ENCODE data around the gene SPRR2G. TPM values are rescaled to one million over a fixed set of nuclear protein-coding genes. Genes with fewer than 3 reads are reported as not detected.

Gene SPRR2G
- total RNA-seq, 1 experiment from 2014 or later: not detected

DNA sequence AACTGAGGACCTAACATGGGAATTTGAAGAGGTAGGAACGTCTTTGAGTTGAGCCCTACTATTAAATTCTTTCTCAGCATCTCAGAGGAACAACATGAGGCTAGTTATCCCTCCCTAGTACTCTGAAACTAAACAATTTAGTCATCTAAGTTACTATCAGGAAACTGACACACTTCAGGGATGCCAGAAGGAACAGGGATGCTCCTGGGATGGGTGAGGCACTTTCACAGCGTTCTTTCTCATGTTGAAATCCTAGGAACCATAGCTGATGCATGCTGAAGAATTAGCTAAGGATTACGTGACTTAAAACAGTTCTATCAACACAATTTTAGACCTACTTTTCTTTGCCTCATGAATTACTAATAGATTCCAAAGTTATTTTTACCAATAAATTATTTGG lies 1.8 kb upstream of the SPRR2G start:
- H3K56ac ChIP-seq (ENCODE audit: insufficient read length, low read depth, low read length): no peak overlapping the region
- no CpG with 5 or more reads among the region's 3 CpGs for WGBS (ENCODE audit: extremely low coverage, insufficient read length, low lambda C conversion rate)
- H4K8ac ChIP-seq (replicated peaks; ENCODE audit: insufficient read length, low read depth, low read length): no peak overlapping the region
- no peak overlapping the region for H2BK15ac ChIP-seq (ENCODE audit: low read depth, low read length)
- H3K4me1 Mint-ChIP-seq: no peaks in the 10 kb centered on the region
- no peak overlapping the region for H3K18ac ChIP-seq (ENCODE audit: insufficient read length, low read depth, low read length)
- peaks cover 0 to 5% (median 4%) of the 10 kb centered on the region in 3 experiments; a peak in 3 of 7 replicates for H3K36me3 Mint-ChIP-seq (ENCODE audit: insufficient read depth in 1 of 3, low read depth in 3 of 3)
- H2BK120ac ChIP-seq (ENCODE audit: low read depth, low read length, poor library complexity, severe bottlenecking): no peak overlapping the region
- H3K79me1 ChIP-seq (ENCODE audit: insufficient read depth, low read depth, low read length, poor library complexity, severe bottlenecking): no peaks in the 10 kb centered on the region
- no peak overlapping the region for H3K9ac ChIP-seq (ENCODE audit: extremely low read depth, insufficient read length, low read length)
- no peak overlapping the region for H3K27ac Mint-ChIP-seq
- no peak overlapping the region for H3K27ac ChIP-seq (ENCODE audit: insufficient read length, low read depth, low read length)
- no peak overlapping the region for H4K91ac ChIP-seq (ENCODE audit: insufficient read length, low read depth, low read length)
- H3K23ac ChIP-seq (ENCODE audit: insufficient read length, low read depth, low read length): no peak overlapping the region
- H3K4me3 Mint-ChIP-seq: no peak overlapping the region
- H3T11ph ChIP-seq (ENCODE audit: low read length): no peak overlapping the region
- H3K4me1 ChIP-seq (ENCODE audit: insufficient read depth, low read length): no peaks in the 10 kb centered on the region
- no peaks in the 10 kb centered on the region for H3K27me3 ChIP-seq (ENCODE audit: insufficient read depth, low read length)
- H2BK20ac ChIP-seq (ENCODE audit: low read depth, low read length, poor library complexity, severe bottlenecking): no peak overlapping the region
- DNase-seq: no peak
- H3K9me3 ChIP-seq (ENCODE audit: control insufficient read depth, low read depth, low read length): no peaks in the 10 kb centered on the region
- H3K79me2 ChIP-seq (ENCODE audit: insufficient read depth, low read length): no peaks in the 10 kb centered on the region
- no peak overlapping the region for H3K4me2 ChIP-seq (ENCODE audit: insufficient read depth, insufficient read length, low read length)
- no peak overlapping the region for H2AFZ ChIP-seq (ENCODE audit: low read length)
- no peak overlapping the region for H4K5ac ChIP-seq (ENCODE audit: insufficient read length, low read depth, low read length)
- no peaks in the 10 kb centered on the region for H3K23me2 ChIP-seq (ENCODE audit: insufficient read length, low read depth, low read length, poor library complexity, severe bottlenecking)
- H2BK12ac ChIP-seq (ENCODE audit: insufficient read length, low read depth, low read length): no peak overlapping the region
- H2BK5ac ChIP-seq (ENCODE audit: insufficient read length, low read length): no peak overlapping the region
- H3K14ac ChIP-seq (ENCODE audit: insufficient read depth, low read length): no peak overlapping the region
- H4K20me1 ChIP-seq (ENCODE audit: control insufficient read depth, insufficient read depth, insufficient read length): no peaks in the 10 kb centered on the region
- TF ChIP-seq, protein P1, sequence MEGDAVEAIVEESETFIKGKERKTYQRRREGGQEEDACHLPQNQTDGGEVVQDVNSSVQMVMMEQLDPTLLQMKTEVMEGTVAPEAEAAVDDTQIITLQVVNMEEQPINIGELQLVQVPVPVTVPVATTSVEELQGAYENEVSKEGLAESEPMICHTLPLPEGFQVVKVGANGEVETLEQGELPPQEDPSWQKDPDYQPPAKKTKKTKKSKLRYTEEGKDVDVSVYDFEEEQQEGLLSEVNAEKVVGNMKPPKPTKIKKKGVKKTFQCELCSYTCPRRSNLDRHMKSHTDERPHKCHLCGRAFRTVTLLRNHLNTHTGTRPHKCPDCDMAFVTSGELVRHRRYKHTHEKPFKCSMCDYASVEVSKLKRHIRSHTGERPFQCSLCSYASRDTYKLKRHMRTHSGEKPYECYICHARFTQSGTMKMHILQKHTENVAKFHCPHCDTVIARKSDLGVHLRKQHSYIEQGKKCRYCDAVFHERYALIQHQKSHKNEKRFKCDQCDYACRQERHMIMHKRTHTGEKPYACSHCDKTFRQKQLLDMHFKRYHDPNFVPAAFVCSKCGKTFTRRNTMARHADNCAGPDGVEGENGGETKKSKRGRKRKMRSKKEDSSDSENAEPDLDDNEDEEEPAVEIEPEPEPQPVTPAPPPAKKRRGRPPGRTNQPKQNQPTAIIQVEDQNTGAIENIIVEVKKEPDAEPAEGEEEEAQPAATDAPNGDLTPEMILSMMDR (conservative IDR thresholded peaks at IDR 0.05): no peak
- H3K27me3 Mint-ChIP-seq (ENCODE audit: low read depth): peaks cover 4% of the 10 kb centered on the region; the same call in 1 of the 2 replicates
- H2AK5ac ChIP-seq (ENCODE audit: insufficient read length, low read length): no peak overlapping the region
- no peak overlapping the region for H3K4ac ChIP-seq (ENCODE audit: low read depth, low read length)
- H3K9me3 Mint-ChIP-seq: peaks cover 4 to 8% of the 10 kb centered on the region in 2 experiments; a peak in 4 of 5 replicates

All from H9 (cell line).